GM21390 (cell line): Measurements from ENCODE around the gene RITA1.

Experiments
- ATAC-seq: cut with Tn5 transposase; IDR thresholded peaks from one replicate; pipeline ENCODE4 v1.9.1; 2021; ENCODE audit not compliant: unreplicated experiment

Gene RITA1

DNA sequence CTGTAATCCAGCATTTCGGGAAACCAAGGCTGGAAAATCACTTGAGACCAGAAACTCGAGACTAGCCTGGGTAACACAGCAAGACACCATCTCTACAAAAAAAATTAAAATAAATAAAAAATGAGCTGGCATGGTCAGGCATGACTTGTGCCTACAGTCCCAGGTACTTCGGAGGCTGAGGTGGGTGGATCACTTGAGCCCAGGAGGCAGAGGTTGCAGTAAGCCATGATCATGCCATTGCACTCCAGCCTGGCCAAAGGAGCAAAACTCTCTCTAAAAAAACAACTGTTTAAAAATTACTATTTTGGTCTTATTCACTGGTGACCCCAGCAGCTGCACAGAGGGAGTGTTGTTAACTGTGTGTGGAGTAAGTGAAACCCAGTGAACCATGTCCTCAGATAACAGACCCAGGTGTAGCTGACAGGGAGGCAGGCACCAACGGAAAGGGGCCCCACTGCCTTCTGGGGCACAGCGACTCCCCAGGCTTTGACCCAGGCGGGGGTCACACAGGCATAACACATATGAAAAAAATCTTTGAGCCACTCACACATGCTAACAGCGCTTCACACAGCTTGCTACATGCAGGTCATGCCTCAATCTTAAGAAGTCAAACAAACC is 12.3 kb upstream of the RITA1 start:
- peak; percentile 79 for ATAC-seq

DNA sequence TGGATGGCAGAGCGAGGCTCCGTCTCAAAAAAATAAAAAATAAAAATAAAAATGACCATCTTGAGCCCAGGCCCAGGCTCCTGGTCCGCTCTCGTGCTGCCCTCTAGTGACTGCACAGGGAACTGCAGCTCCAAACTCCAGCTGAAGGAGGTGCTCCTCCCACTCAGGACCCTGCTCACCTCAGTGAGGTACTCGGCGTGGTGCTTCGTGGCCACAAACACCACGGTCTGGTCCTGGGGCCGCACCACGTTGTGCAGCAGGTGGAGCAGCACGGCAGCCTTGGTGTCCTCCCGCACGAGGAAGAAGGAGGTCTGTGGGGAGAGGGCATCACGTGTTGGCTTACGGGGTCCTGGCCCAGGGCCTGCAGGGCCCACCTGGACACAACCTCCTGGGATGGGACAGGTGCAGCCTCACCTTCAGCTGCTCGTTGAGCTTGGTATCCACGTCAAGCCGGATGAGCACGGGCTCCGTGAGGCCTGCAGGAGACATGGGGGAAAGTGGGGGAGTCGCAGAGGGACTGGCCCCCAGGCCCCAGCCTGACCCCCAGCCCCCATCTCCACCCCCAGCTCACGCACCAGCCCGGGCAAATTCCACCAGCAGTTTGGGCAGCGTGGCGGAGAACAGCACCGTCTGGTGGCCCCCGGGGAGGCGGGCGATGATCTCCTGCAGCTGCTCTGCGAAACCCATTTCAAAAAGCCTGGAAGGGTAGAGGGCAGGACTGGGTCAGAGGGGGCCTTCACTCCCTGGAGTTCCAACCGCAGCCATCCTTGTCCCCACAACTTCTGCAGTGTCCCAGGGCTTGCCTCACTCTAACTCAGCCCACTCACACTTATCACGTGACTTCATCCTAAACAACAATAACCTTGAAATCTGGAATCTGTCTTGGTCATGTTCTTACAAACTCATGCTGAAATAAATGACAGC is 10.8 kb upstream of the RITA1 start:
- no peak for ATAC-seq

- no peak for ATAC-seq
Observed at GRCh38 chr12:113179023-113179422, 6.5 kb upstream of the RITA1 start.

GRCh38 chr12:113180333-113180732 is 5.2 kb upstream of the RITA1 start:
- ATAC-seq: no peak

GRCh38 chr12:113181975-113182374 is 3.5 kb upstream of the RITA1 start:
- no peak for ATAC-seq

GRCh38 chr12:113183030-113183589 is 2.4 kb upstream of the RITA1 start:
- no peak for ATAC-seq

DNA sequence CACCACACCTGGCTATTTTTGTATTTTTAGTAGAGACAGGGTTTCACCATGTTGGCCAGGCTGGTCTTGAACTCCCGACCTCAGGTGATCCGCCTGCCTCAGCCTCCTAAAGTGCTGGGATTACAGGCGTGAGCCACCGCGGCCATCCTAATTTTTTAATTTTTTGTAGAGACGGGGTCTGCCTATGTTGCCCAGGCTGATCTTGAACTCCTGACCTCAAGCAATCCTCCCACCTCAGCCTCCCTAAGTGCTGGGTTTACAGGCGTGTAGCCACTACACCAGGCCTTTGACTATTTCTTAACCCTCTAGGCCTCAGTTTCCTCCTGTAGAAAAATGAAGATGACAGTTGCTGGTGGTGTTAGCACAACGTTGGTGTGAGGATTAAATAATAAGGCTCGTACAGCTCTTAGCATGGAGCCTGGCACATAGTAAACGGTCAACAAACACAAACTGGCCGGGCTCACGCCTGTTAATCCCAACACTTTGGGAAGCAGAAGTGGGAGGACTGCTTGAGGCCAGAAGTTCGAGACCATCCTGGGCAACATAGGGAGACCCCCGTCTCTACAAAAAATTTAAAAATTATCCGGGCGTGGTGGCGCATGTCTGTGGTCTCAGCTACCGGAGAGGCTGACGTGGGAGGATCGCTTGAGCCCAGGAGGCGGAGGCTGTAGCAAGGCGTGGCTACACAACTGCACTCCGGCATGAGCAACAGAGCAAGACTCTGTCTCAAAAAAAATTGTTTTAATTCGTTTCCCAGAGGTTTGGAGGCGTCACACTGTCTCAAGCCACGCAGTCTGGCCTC is 1.2 kb upstream of the RITA1 start:
- ATAC-seq: peak; percentile 55

DNA sequence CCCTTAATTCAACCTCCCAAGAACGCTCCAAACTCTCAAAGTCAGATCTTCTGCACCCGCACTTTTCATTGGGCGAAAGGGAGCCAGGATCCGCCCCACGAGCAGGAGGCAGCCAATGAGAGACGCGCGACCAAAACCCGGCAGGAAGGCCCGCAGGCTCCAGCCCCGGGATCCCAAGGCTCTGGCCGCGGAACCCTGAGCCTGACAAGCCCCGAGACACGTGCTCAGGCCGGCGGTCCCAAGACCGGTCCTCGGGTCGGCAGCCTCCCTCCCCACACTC is 681 bp upstream of the RITA1 start:
- ATAC-seq: peak; percentile 85

GRCh38 chr12:113186033-113186365 is 478 bp downstream of the RITA1 start:
- no peak for ATAC-seq

DNA sequence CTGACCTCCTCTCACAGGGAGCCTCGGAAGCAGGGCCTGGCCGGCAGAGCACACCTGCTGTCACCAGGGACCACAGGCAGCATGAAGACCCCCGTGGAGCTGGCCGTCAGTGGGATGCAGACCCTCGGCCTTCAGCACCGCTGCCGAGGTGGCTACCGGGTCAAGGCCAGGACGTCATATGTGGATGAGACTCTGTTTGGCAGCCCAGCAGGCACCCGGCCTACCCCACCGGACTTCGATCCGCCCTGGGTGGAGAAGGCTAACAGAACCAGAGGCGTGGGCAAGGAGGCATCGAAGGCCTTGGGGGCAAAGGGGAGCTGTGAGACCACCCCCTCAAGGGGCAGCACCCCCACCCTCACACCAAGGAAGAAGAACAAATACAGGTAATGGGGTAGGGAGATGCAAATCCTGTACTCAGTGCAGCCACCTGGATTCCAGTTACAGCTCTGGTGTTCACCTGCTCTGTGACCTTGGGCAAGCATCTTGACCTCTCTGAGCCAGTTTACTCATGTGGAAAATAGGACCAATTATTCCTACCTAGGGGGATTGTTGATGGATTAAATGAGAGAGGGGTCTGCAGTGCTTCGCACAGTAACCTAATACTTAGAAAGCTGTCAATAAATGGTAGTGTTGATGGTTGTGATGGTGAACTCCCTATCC is 1.3 kb downstream of the RITA1 start:
- no peak for ATAC-seq

- ATAC-seq: no peak
Observed at GRCh38 chr12:113189361-113189760, 3.8 kb downstream of the RITA1 start.

GRCh38 chr12:113190761-113191160 is 5.2 kb downstream of the RITA1 start:
- ATAC-seq: no peak

GRCh38 chr12:113191227-113191626 is 5.7 kb downstream of the RITA1 start:
- no peak for ATAC-seq

DNA sequence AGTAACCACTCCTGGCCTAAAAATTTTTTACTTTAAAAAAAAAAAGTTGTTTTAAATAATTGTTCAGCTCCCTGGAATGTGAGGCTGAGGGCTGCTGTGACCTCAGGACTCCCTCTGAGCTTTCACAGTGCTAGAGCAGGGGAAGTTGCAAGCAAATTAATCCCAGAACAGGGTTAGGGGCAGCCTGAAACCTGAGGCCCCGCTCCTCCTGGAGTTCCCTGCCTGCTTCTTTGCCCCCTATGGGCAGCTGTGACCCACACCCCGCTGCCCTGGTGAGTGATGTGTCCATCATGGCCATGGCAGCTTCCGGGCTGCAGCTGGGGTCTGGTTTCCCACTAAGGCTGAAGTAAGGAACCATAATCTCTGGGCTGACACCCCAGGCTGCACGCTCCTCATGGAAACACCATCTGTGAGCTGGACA is 9.5 kb downstream of the RITA1 start:
- no peak for ATAC-seq

DNA sequence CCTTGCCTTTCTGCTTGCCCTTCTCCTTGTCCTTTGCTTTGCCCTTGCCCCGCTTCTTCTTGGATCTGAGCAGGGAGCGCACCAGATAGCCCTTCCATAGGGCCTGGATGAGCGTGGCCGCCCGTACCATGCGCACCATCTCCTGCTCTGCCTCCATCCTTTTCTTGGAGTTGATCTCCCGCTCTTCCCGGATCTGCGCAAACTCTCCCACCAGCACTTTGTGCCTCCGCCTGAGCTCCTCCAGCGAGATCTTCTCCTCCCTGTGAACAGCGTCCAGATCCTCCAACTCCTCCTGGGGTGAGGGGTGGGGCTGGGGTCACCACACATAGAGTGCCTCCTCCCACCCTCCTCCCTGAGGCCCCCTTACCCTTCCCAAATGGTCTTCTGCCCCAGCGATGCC is 10.1 kb downstream of the RITA1 start:
- no peak for ATAC-seq

DNA sequence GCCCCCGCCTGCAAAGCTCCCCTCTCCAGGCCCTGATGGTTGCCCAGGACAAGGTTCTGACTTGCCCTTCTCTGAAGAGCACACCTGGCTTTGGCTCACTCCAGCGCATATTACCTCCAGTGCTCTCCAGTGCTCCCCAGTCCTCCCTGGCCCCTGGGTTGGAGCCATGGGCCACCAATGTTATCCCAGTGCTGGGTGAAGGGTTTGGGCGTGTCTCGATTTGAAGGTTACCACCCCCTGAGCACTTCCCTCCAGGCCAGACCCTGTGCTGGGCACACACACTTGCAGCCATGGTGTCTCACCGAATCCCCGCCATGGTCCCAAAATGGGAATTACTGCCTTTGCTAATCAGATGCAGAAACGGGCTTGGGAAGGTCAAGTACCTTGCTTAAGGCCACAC is 11.1 kb downstream of the RITA1 start:
- ATAC-seq: no peak

DNA sequence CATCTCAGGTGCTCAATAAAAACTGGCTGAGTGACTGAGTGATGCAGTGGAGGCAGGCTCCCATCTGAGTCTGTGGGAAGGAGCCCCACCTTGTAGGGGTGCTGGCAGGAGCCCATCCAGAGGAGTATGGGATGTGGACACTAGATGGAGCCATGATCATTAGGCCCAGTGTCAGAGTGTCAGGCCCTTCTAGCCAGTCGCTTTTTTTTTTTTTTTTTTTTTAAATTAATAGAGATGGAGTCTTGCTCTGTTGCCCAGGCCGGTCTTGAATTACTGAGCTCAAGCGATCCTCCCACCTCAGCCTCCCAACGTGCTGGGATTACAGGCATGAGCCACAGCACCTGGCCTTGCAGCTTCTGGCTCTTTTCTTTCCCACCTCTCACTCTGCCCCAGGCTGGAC is 11.5 kb downstream of the RITA1 start:
- ATAC-seq: peak; percentile 77

DNA sequence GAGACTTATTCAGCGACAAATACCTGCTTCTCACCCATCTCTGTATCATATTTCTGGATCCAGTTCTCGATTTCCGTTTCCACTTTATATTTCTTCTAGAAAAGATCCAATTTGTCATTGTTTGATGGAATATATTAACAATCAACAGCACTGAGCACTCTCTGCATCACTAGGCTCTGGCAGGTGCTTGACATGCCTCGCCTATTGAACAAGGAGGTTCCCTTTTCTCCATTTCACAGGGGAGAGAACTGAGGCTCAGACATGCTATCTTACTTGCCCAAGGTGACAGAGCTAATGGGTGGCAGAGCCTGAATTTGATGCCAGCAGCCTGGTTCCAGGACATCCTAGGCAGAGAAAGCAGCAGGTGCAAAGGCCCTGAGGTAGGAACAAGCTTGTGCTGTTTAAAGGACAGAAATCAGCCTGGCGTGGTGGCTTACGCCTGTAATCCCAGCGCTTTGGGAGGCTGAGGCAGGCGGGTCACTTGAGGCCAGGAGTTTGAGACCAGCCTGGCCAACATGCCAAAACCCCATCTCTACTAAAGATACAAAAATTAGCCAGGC is 12.1 kb downstream of the RITA1 start:
- no peak for ATAC-seq

DNA sequence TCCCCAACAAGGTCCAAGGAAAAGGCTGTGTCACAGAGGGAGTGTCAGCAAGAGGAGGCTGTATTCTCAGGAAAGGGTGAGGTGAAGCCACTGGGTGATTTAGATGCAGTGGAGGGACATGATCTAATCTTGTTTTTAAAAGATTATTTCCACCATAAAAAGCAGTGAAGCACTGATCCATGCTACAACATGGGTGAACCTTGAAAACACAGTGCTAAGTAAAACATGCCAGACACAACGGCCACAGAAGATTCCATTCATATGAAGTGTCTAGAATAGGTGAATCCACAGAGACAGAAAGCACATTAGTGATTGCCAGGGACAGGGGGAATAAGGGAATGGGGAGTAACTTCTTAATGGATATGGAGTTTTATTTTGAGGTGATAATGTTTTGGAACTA is 12.8 kb downstream of the RITA1 start:
- no peak for ATAC-seq

- no peak for ATAC-seq
Observed at GRCh38 chr12:113200021-113200797, 14.7 kb downstream of the RITA1 start.
